H1 (cell line): ENCODE results near the gene CCL17. TPM values are rescaled to one million over a fixed set of nuclear protein-coding genes. Genes with fewer than 3 reads are reported as not detected.

ENCODE experiments used
- CTCF ChIA-PET: fragments of 300-600 bp; sonication (Branson Sonifier 250); formaldehyde crosslinking; loops from one replicate; lab custom pipeline; 2021; ENCODE audit not compliant: partially characterized antibody; lab: Charles Lee
- POLR2A ChIA-PET: fragments of 300-600 bp; sonication (Branson Sonifier 250); formaldehyde crosslinking; loops from one replicate; lab custom pipeline; 2021; ENCODE audit warnings: inconsistent platforms; ENCODE audit not compliant: partially characterized antibody; lab: Charles Lee
- DNase-seq, 2 experiments: peaks; one replicate each; pipeline versions ENCODE4 v3.0.0 to v3.0.0-alpha.2; 2010 to 2022; ENCODE audit warnings: low spot score in 2 of 2, low read depth in 1 of 2, mixed read lengths in 1 of 2
- FAIRE-seq: peaks from 2 replicates; lab custom pipeline; 2011; peaks lifted over from hg19 to GRCh38; lab: Jason Lieb, UNC
- H2AFZ ChIP-seq: 2 replicates; pipeline ENCODE4 v1.8.1; 2012; ENCODE audit warnings: low read length, inconsistent platforms
- H2AK5ac ChIP-seq: 2 replicates; pipeline ENCODE4 v1.6.1; 2013; ENCODE audit warnings: low read depth, low read length
- H2BK120ac ChIP-seq: replicated peaks from 2 replicates; pipeline ENCODE3; 2013; ENCODE audit warnings: low read depth, low read length, inconsistent platforms
- H2BK12ac ChIP-seq: 2 replicates; pipeline ENCODE4 v1.6.1; 2013; ENCODE audit warnings: low read depth, low read length
- H2BK15ac ChIP-seq: 2 replicates; pipeline ENCODE4 v1.6.1; 2013; ENCODE audit warnings: low read length
- H2BK20ac ChIP-seq: 2 replicates; pipeline ENCODE4 v1.6.1; 2013; ENCODE audit warnings: low read length
- H2BK5ac ChIP-seq: 2 replicates; pipeline ENCODE4 v1.6.1; 2013; ENCODE audit warnings: low read depth, low read length
- H3K14ac ChIP-seq: 2 replicates; pipeline ENCODE4 v1.6.1; 2013; ENCODE audit warnings: inconsistent platforms; ENCODE audit not compliant: insufficient read length
- H3K18ac ChIP-seq: 2 replicates; pipeline ENCODE4 v1.6.1; 2013; ENCODE audit warnings: low read length; ENCODE audit errors: extremely low read depth
- H3K23ac ChIP-seq: 2 replicates; pipeline ENCODE4 v1.6.1; 2013; ENCODE audit warnings: inconsistent platforms; ENCODE audit not compliant: insufficient read length
- H3K23me2 ChIP-seq: 2 replicates; pipeline ENCODE4 v1.6.1; 2013; ENCODE audit warnings: low read depth, low read length
- H3K27ac ChIP-seq: 2 replicates; pipeline ENCODE4 v1.6.1; 2011; ENCODE audit warnings: low read depth, low read length, inconsistent platforms
- H3K27me3 ChIP-seq, 4 experiments: replicated peaks in 1 of 4; 1 replicate in 1 of 4; 2 replicates in 3 of 4; pipeline versions ENCODE4 v1.6.1 to v1.8.1; 2011 to 2013; ENCODE audit warnings: low read length in 3 of 4, mild to moderate bottlenecking in 3 of 4, inconsistent platforms in 2 of 4, mixed read lengths in 2 of 4, moderate library complexity in 1 of 4; ENCODE audit not compliant: control insufficient read depth in 3 of 4, insufficient read depth in 3 of 4; ENCODE audit errors: extremely low read depth in 1 of 4
- H3K36me3 ChIP-seq, 4 experiments: 2 replicates each; pipeline versions ENCODE4 v1.6.1 to v1.8.1; 2011 to 2013; ENCODE audit warnings: mild to moderate bottlenecking in 4 of 4, low read length in 3 of 4, moderate library complexity in 2 of 4, control low read depth in 1 of 4, inconsistent platforms in 1 of 4; ENCODE audit not compliant: insufficient read depth in 4 of 4, control insufficient read depth in 2 of 4
- H3K4ac ChIP-seq: replicated peaks from 2 replicates; pipeline ENCODE3; 2013; ENCODE audit warnings: low read length, low read depth, mixed read lengths, inconsistent platforms; ENCODE audit not compliant: insufficient read length
- H3K4me1 ChIP-seq, 4 experiments: replicated peaks in 1 of 4; 1 replicate in 1 of 4; 2 replicates in 3 of 4; pipeline versions ENCODE4 v1.6.1 to v1.8.1; 2011 to 2013; ENCODE audit warnings: low read length in 3 of 4, inconsistent platforms in 2 of 4, mixed read lengths in 1 of 4; ENCODE audit not compliant: insufficient read depth in 4 of 4, control insufficient read depth in 3 of 4
- H3K4me2 ChIP-seq, 2 experiments: 2 replicates each; pipeline versions ENCODE4 v1.6.1 to v1.8.1; 2011 to 2013; ENCODE audit warnings: low read depth in 2 of 2, low read length in 2 of 2, control low read depth in 1 of 2, inconsistent platforms in 1 of 2, mild to moderate bottlenecking in 1 of 2; ENCODE audit not compliant: insufficient read depth in 1 of 2
- H3K4me3 ChIP-seq, 4 experiments: fragments of 200-600, 300-600 bp in 1 of 4; sonication (generic), shearing (Covaris generic), sonication (Bioruptor Twin) in 1 of 4; 2 replicates each; pipeline versions ENCODE4 v1.5.1 to v1.8.1; 2011 to 2016; ENCODE audit warnings: low read length in 4 of 4, low read depth in 3 of 4, control low read depth in 2 of 4, inconsistent platforms in 2 of 4, mild to moderate bottlenecking in 2 of 4, mixed read lengths in 1 of 4, moderate library complexity in 1 of 4; ENCODE audit not compliant: insufficient read depth in 2 of 4; ENCODE audit errors: extremely low read depth in 1 of 4
- H3K56ac ChIP-seq: replicated peaks from 2 replicates; pipeline ENCODE3; 2013; ENCODE audit warnings: low read depth, mild to moderate bottlenecking, mixed read lengths, low read length, inconsistent platforms; ENCODE audit not compliant: insufficient read length
- H3K79me1 ChIP-seq: 2 replicates; pipeline ENCODE4 v1.6.1; 2013; ENCODE audit warnings: low read depth, low read length, control low read depth
- H3K79me2 ChIP-seq, 2 experiments: 2 replicates each; pipeline versions ENCODE4 v1.6.1 to v1.8.1; 2012 to 2013; ENCODE audit warnings: low read length in 2 of 2, mild to moderate bottlenecking in 2 of 2, inconsistent platforms in 1 of 2; ENCODE audit not compliant: insufficient read depth in 2 of 2, control insufficient read depth in 1 of 2
- H3K9ac ChIP-seq, 4 experiments: replicated peaks in 1 of 4; 1 replicate in 1 of 4; 2 replicates in 3 of 4; pipeline versions ENCODE4 v1.6.1 to v1.8.1; 2011 to 2013; ENCODE audit warnings: low read depth in 3 of 4, low read length in 3 of 4, control low read depth in 2 of 4, mild to moderate bottlenecking in 2 of 4, moderate library complexity in 2 of 4, inconsistent platforms in 1 of 4; ENCODE audit errors: extremely low read depth in 1 of 4
- H3K9me3 ChIP-seq, 2 experiments: 2 replicates each; pipeline versions ENCODE4 v1.6.1 to v1.8.1; 2012 to 2013; ENCODE audit warnings: mild to moderate bottlenecking in 2 of 2, moderate library complexity in 2 of 2, control low read depth in 1 of 2, inconsistent platforms in 1 of 2, low read depth in 1 of 2, low read length in 1 of 2, mixed read lengths in 1 of 2; ENCODE audit not compliant: insufficient read depth in 2 of 2
- H4K20me1 ChIP-seq, 2 experiments: replicated peaks in 1 of 2; 2 replicates each; pipeline versions ENCODE3 to v1.8.1; 2011 to 2013; ENCODE audit warnings: inconsistent platforms in 2 of 2, low read length in 2 of 2, mild to moderate bottlenecking in 1 of 2; ENCODE audit not compliant: insufficient read depth in 2 of 2, control insufficient read depth in 1 of 2
- H4K5ac ChIP-seq: 2 replicates; pipeline ENCODE4 v1.6.1; 2013; ENCODE audit warnings: low read length, low read depth, mixed read lengths, inconsistent platforms; ENCODE audit not compliant: insufficient read length
- H4K8ac ChIP-seq: 2 replicates; pipeline ENCODE4 v1.8.0; 2013; ENCODE audit warnings: mild to moderate bottlenecking, moderate library complexity, low read length, inconsistent platforms; ENCODE audit not compliant: insufficient read depth; ENCODE audit errors: extremely low read depth
- H4K91ac ChIP-seq: replicated peaks from 2 replicates; pipeline ENCODE3; 2013; ENCODE audit warnings: low read length, mixed read lengths, inconsistent platforms; ENCODE audit not compliant: insufficient read length
- CHD1 ChIP-seq: IDR thresholded peaks from 2 replicates; pipeline ENCODE4 v1.6.1; 2012; ENCODE audit warnings: low read depth, low read length, improper control_type of control experiment
- NRF1 ChIP-seq: IDR thresholded peaks from 2 replicates; pipeline ENCODE4 v1.6.1; 2011; ENCODE audit warnings: mild to moderate bottlenecking, low read depth, low read length, improper control_type of control experiment
- POLR2A ChIP-seq, 2 experiments: IDR thresholded peaks; 1 replicate in 1 of 2; 2 replicates in 1 of 2; pipeline ENCODE4 v1.6.1; 2011; ENCODE audit warnings: low read depth in 2 of 2, low read length in 2 of 2, mild to moderate bottlenecking in 2 of 2; ENCODE audit errors: control extremely low read depth in 1 of 2
- RFX5 ChIP-seq: IDR thresholded peaks from 2 replicates; pipeline ENCODE4 v1.6.1; 2011; ENCODE audit warnings: low read depth, low read length, improper control_type of control experiment, borderline replicate concordance
- SAP30 ChIP-seq: fragments of 300-600 bp; sonication (generic); IDR thresholded peaks from 2 replicates; pipeline ENCODE4 v1.7.1; 2012; ENCODE audit warnings: low read length, moderate library complexity, mild to moderate bottlenecking, inconsistent platforms; ENCODE audit not compliant: insufficient read depth, insufficient replicate concordance
- TEAD4 ChIP-seq: IDR thresholded peaks from 2 replicates; pipeline ENCODE4 v1.6.1; 2012; ENCODE audit warnings: low read depth, low read length, inconsistent platforms, mixed read lengths
- WGBS, 2 experiments: shearing (Covaris generic) in 1 of 2; methylation state at CpG; one replicate each; pipeline versions ENCODE4 v1.1.6 to v1.1.7; 2013 to 2015; ENCODE audit warnings: low lambda C conversion rate in 2 of 2, mixed read lengths in 2 of 2, inconsistent platforms in 1 of 2, low coverage in 1 of 2, missing lambda C conversion rate in 1 of 2; ENCODE audit not compliant: insufficient replicate concordance in 2 of 2, insufficient coverage in 1 of 2, insufficient read length in 1 of 2; ENCODE audit errors: extremely low coverage in 1 of 2, missing lambda C conversion rate in 1 of 2; 5-methylcytosine and 5-hydroxymethylcytosine counted together
- polyA plus RNA-seq, 7 experiments: library from polyadenylated mRNA; depleted of rRNA in 3 of 7; stranded (reverse) in 5 of 7; unstranded in 2 of 7; fragments of >200 nt in 5 of 7; fragments of 200-250 nt in 2 of 7; gene quantifications; 1 replicate in 5 of 7; 2 replicates in 1 of 7; 4 replicates in 1 of 7; pipeline versions ENCODE4 v1.2.1 to v1.2.3, GENCODE V29; 2011 to 2013; ENCODE audit warnings: missing spikeins in 2 of 7, mixed read lengths in 2 of 7
- total RNA-seq: library from RNA; stranded (reverse); fragmentation: NEBNext Ultra II Directional; extraction: Animal tissue kit (Norgen Biotek cat#: 25700); gene quantifications from 2 replicates; pipeline ENCODE4 v1.2.1, GENCODE V29; 2021

Gene CCL17
- total and polyA plus RNA-seq, 2 of the 8 experiments (the other 6 are each of a cell fraction or from before 2014, with no cell fraction given), result not detected

GRCh38 chr16:57426356-57426755 lies 21.8 kb downstream of the CCL17 start:
- ChIA-PET POLR2A (interaction anchor here (1.1 to 1.2 kb wide), 2 partner anchors 10 to 20 kb away, joined by 3 to 4 read pairs; partner anchors contain the start of genes CIAPIN1 and COQ9), CTCF (interaction anchor here (1.2 to 19.2 kb wide), 4 partner anchors 8 to 122 kb away, joined by 3 to 513 read pairs (median 12); no protein-coding TSS in a partner anchor)
- Histone ChIP-seq H4K5ac (no peak overlapping the region), H4K91ac (no peak overlapping the region), H3K4me2 (no peak overlapping the region), H3K27ac (no peak overlapping the region), H2BK15ac (no peak overlapping the region), H2AK5ac (no peak overlapping the region), H3K14ac (no peak overlapping the region), H3K4me1 (no peaks in the 10 kb centered on the region), H4K20me1 (peaks cover 0 to 2% of the 10 kb centered on the region in 2 experiments), H3K23ac (no peak overlapping the region), H3K9ac (no peak overlapping the region), H3K36me3 (peaks cover 9 to 35% (median 27%) of the 10 kb centered on the region in 4 experiments; a peak in 7 of 8 replicates), H3K23me2 (no peaks in the 10 kb centered on the region), H2BK5ac (no peak overlapping the region), H2AFZ (no peak overlapping the region), H3K79me1 (no peaks in the 10 kb centered on the region), H4K8ac (no peak overlapping the region), H3K79me2 (no peaks in the 10 kb centered on the region), H2BK12ac (no peak overlapping the region), H2BK20ac (no peak overlapping the region), H3K56ac (no peak overlapping the region), H3K4ac (no peak overlapping the region), H3K4me3 (no peak overlapping the region), H3K27me3 (no peaks in the 10 kb centered on the region), H3K9me3 (no peaks in the 10 kb centered on the region), H3K18ac (no peak overlapping the region), H2BK120ac (no peak overlapping the region)
- WGBS, 2 experiments, result 88% methylated on average over 7 of the region's 7 CpGs; no CpG with 5 or more reads in 1 of the 2 experiments
- TF ChIP-seq SAP30, result no peak
- TF ChIP-seq TEAD4, result no peak
- TF ChIP-seq CHD1, result no peak
- TF ChIP-seq RFX5, result no peak
- TF ChIP-seq POLR2A (IDR thresholded peaks at IDR 0.05; ENCODE audit: control extremely low read depth in 1 of 2, low read depth in 2 of 2, low read length in 2 of 2), result no peak
- no peak for TF ChIP-seq NRF1
- no peak for FAIRE-seq
- DNase-seq, result no peak
